ENCODE data around the gene HDAC5.
"Not testable (repeated sequence)": the region's sequence is repeated elsewhere in the genome, so short reads cannot be mapped to it uniquely, and the experiment has no call there.

HDAC5 gene

GRCh38 chr17:44164476-44164875, 41.0 kb upstream of the HDAC5 start:
- no peak for TF ChIP-seq CTCF (IDR thresholded peaks at IDR 0.05; ENCODE audit: low read depth, low read length)
- DNase-seq = no peak
- peaks cover 16% of the 10 kb centered on the region for H3K36me3 ChIP-seq
- H3K27ac ChIP-seq = no peak overlapping the region
- no peaks in the 10 kb centered on the region for H3K27me3 ChIP-seq (ENCODE audit: insufficient read depth, low read depth, severe bottlenecking)
- no peak overlapping the region for H3K4me3 ChIP-seq (ENCODE audit: low read depth, low read length)
- H3K9me3 ChIP-seq (ENCODE audit: severe bottlenecking) = no peaks in the 10 kb centered on the region

DNA sequence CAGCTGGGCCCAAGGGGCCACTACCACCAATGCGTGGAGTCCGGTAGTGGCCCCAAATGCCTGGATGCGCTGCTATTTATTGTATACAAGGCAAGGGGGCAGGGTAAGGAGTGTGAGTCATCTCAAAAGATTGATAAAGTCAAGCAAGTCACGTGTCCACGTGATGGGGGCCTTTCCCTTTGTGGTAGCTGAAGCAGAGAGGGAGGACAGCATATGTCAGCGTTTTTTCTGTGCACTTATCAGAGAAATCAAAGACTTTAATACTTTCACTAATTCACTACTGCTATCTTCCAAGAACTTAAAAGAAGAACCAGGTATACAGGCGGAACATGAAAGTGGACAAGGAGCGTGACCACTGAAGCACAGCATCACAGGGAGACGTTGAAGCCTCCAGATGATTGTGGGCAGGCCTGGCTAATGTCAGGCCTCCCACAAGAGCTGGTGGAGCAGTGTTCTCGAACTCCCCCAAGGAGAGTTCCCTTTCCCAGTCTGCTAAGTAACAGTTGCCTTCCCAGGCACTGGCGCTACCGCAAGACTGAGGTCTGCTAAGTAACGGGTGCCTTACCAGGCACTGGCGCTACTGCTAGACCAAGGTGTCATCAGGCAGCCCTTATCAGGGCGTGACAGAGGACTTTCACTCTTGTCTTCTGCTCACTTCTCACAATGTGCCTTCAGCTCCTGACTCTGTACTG, 36.2 kb upstream of the HDAC5 start:
- no peak for DNase-seq
- Histone ChIP-seq H3K4me3 (ENCODE audit: low read depth, low read length) (no peak overlapping the region), H3K27ac (no peak overlapping the region), H3K27me3 (ENCODE audit: insufficient read depth, low read depth, severe bottlenecking) (no peaks in the 10 kb centered on the region), H3K9me3 (ENCODE audit: severe bottlenecking) (no peaks in the 10 kb centered on the region), H3K36me3 (peaks cover 44% of the 10 kb centered on the region)
- TF ChIP-seq CTCF (IDR thresholded peaks at IDR 0.05; ENCODE audit: low read depth, low read length) = no peak

DNA sequence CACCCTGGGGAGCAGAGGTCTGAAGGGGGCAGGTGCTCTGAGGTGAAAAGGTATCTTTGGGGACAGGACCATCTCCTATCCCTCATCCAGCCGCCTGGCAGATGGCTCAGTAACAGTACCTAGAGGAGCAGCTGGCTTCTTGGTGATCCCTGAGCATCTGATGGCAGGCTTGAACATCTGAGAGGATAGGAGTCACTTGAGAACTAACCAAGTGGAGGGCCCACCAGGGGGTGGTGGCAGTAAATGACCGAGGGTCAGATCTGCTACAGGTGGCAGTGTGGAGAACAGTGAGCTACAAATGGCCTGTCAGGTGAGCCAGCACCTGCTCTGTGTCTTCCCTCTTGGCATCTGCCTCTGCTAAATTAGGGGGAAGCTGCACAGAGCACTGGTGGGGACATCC, 32.0 kb upstream of the HDAC5 start:
- TF ChIP-seq CTCF (IDR thresholded peaks at IDR 0.05; ENCODE audit: low read depth, low read length) = peak; percentile 37; the same call in 1 of the 2 replicates
- no peaks in the 10 kb centered on the region for H3K9me3 ChIP-seq (ENCODE audit: severe bottlenecking)
- peak; percentile 93 for DNase-seq
- H3K27me3 ChIP-seq (ENCODE audit: insufficient read depth, low read depth, severe bottlenecking) = no peaks in the 10 kb centered on the region
- peak overlapping the region; percentile 69 for H3K27ac ChIP-seq
- H3K4me3 ChIP-seq (ENCODE audit: low read depth, low read length) = no peak overlapping the region
- H3K36me3 ChIP-seq = peaks cover 64% of the 10 kb centered on the region

- H3K36me3 ChIP-seq = peaks cover 66% of the 10 kb centered on the region
- H3K4me3 ChIP-seq (ENCODE audit: low read depth, low read length) = no peak overlapping the region
- no peak for DNase-seq
- no peak for TF ChIP-seq CTCF (IDR thresholded peaks at IDR 0.05; ENCODE audit: low read depth, low read length)
- no peak overlapping the region for H3K27ac ChIP-seq
- H3K27me3 ChIP-seq (ENCODE audit: insufficient read depth, low read depth, severe bottlenecking) = no peaks in the 10 kb centered on the region
- H3K9me3 ChIP-seq (ENCODE audit: severe bottlenecking) = no peaks in the 10 kb centered on the region
These were observed 29.4 kb upstream of the HDAC5 start for GRCh38 chr17:44152875-44153274.

GRCh38 chr17:44149750-44150329, 26.4 kb upstream of the HDAC5 start:
- no peaks in the 10 kb centered on the region for H3K27me3 ChIP-seq (ENCODE audit: insufficient read depth, low read depth, severe bottlenecking)
- H3K36me3 ChIP-seq = peaks cover 81% of the 10 kb centered on the region
- DNase-seq = no peak
- no peak for TF ChIP-seq CTCF (IDR thresholded peaks at IDR 0.05; ENCODE audit: low read depth, low read length)
- no peak overlapping the region for H3K27ac ChIP-seq
- H3K9me3 ChIP-seq (ENCODE audit: severe bottlenecking) = no peaks in the 10 kb centered on the region
- no peak overlapping the region for H3K4me3 ChIP-seq (ENCODE audit: low read depth, low read length)

DNA sequence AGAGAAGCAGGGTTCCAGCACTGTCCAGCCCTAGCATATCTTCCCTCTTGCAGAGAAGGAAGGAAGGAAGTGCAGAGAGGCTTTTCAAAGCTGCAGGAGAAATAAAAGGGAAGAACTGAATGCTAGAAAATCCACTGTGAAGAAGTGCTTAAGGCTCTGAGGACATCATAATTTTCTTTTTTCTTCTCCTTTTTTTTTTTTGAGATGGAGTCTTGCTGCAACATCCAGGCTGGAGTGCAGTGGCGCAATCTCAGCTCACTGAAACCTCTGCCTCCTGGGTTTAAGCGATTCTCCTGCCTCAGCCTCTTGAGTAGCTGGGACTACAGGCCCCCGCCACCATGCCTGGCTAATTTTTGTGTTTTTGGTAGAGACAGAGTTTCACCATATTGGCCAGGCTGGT, 25.6 kb upstream of the HDAC5 start:
- H3K36me3 ChIP-seq = peaks cover 74% of the 10 kb centered on the region
- not testable (repeated sequence) for H3K27ac ChIP-seq; DNase-seq; H3K9me3 ChIP-seq (ENCODE audit: severe bottlenecking); H3K27me3 ChIP-seq (ENCODE audit: insufficient read depth, low read depth, severe bottlenecking); H3K4me3 ChIP-seq (ENCODE audit: low read depth, low read length)

Data from WERI-Rb-1 (cell line).